Measurements from ENCODE around the gene NPAS3. TPM values are rescaled to one million over a fixed set of nuclear protein-coding genes. Genes with fewer than 3 reads are reported as not detected.
A peak's percentile ranks its signal among the peaks of the same experiment; 100 is the strongest.

The NPAS3 gene
- total RNA-seq, 1 experiment from 2014 or later = 1.9 TPM

- Histone ChIP-seq H3K27me3 (no peaks in the 10 kb centered on the region), H3K4me3 (no peak overlapping the region), H3K36me3 (no peaks in the 10 kb centered on the region), H3K9me3 (no peaks in the 10 kb centered on the region)
- DNase-seq = no peak
Observed at GRCh38 chr14:32980902-32981501, 42.3 kb downstream of the NPAS3 start.

DNA sequence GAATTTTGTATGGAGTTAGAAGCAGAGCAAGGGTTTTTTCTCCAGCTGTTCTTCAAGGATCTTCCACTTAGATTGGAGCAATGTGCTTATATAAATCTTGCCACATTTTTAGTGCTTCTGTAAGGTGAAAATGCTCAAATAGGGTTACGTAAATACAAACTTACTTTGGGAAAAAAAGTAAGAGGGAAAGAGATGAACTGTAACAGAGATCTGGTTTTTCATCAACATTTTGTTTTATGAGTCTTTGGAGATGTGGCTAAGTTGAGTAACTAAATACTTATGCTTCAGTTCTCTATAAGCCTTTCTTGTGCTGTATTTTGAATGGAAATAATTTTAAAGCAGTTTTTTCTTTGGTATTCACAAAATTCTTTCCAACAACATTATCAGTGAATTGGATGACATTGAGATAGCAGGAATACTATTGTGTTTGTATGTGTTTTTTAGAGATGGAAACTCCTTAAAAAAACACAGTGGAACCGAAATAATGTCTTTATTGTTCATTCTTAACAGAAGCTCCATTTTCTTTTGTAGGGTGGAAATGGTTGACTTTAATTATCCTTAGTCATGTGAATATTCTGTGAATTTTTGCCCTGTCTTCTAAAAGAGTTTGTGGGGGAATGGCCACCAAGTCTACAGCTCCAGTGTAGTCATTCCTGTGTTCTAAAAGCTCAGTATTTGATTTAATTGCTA is 45.7 kb downstream of the NPAS3 start:
- Histone ChIP-seq H3K36me3 (no peaks in the 10 kb centered on the region), H3K27me3 (no peaks in the 10 kb centered on the region), H3K9me3 (no peaks in the 10 kb centered on the region), H3K4me3 (no peak overlapping the region)
- no peak for DNase-seq

- DNase-seq = no peak
- H3K9me3 ChIP-seq = no peaks in the 10 kb centered on the region
- no peaks in the 10 kb centered on the region for H3K36me3 ChIP-seq
Observed at GRCh38 chr14:32985866-32986265, 47.2 kb downstream of the NPAS3 start.

GRCh38 chr14:32986791-32987540 is 48.3 kb downstream of the NPAS3 start:
- Histone ChIP-seq H3K9me3 (no peaks in the 10 kb centered on the region), H3K4me3 (no peak overlapping the region), H3K27me3 (no peaks in the 10 kb centered on the region), H3K36me3 (no peaks in the 10 kb centered on the region)
- no peak for DNase-seq

More at GRCh38 chr14:32985866-32986265, 47.2 kb downstream of the NPAS3 start:
- Histone ChIP-seq H3K4me3 (no peak overlapping the region), H3K27me3 (no peaks in the 10 kb centered on the region)

- H3K9me3 ChIP-seq = no peaks in the 10 kb centered on the region
- H3K36me3 ChIP-seq = no peaks in the 10 kb centered on the region
- H3K27me3 ChIP-seq = no peaks in the 10 kb centered on the region
- no peak overlapping the region for H3K4me3 ChIP-seq
- no peak for DNase-seq
Observed at GRCh38 chr14:32991691-32992090, 53.0 kb downstream of the NPAS3 start.

GRCh38 chr14:32993921-32994320 is 55.2 kb downstream of the NPAS3 start:
- no peak overlapping the region for H3K4me3 ChIP-seq
- H3K36me3 ChIP-seq = no peaks in the 10 kb centered on the region
- no peak for DNase-seq
- H3K9me3 ChIP-seq = no peaks in the 10 kb centered on the region
- no peaks in the 10 kb centered on the region for H3K27me3 ChIP-seq

GRCh38 chr14:32996343-32996742 is 57.7 kb downstream of the NPAS3 start:
- H3K9me3 ChIP-seq = no peaks in the 10 kb centered on the region
- DNase-seq = no peak
- no peaks in the 10 kb centered on the region for H3K36me3 ChIP-seq
- no peaks in the 10 kb centered on the region for H3K27me3 ChIP-seq
- H3K4me3 ChIP-seq = no peak overlapping the region

- DNase-seq = no peak
- no peak overlapping the region for H3K4me3 ChIP-seq
- H3K27me3 ChIP-seq = no peaks in the 10 kb centered on the region
- no peaks in the 10 kb centered on the region for H3K9me3 ChIP-seq
- no peaks in the 10 kb centered on the region for H3K36me3 ChIP-seq
Observed at GRCh38 chr14:32998433-32998832, 59.8 kb downstream of the NPAS3 start.

GRCh38 chr14:33009673-33010072 is 71.0 kb downstream of the NPAS3 start:
- Histone ChIP-seq H3K36me3 (no peaks in the 10 kb centered on the region), H3K9me3 (no peaks in the 10 kb centered on the region), H3K4me3 (no peak overlapping the region), H3K27me3 (no peaks in the 10 kb centered on the region)
- no peak for DNase-seq

DNA sequence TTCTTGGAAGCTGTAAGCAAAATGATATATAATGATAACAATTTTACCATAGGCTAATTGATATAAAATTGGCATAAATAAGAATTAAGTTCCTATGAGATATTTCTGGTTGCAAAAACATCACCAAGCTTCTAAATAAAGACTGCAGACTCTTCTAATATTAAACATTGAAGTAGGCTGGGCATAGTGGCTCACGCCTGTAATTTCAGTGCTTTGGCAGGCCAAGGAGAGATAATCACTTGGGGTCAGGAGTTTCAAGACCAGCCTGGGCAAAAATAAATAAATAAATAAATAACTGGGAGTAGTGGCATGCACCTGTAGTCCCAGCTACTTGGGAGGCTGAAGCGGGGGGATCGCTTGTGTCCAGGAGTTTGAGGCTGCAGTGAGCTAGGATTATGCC is 71.8 kb downstream of the NPAS3 start:
- Histone ChIP-seq H3K36me3 (no peaks in the 10 kb centered on the region), H3K9me3 (no peaks in the 10 kb centered on the region)
- DNase-seq = no peak

DNA sequence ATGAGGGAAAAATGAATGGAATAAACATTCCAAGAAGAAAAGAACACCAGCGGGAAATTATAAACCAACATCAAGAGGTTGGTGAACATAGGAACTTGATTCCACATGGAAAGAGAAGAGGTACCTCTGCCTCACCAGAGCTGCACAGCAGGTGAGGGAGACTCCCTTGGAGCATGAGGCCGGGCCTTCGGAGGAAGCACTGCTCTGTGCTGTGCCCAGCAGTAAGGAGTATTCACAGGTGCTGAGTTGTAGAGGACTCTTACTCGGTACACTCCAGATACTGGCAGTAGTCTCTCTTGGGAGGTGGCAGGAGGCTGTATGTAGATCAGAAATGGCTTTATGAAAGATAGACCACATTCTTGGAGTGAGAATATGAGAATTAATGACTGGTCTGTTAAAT is 76.0 kb downstream of the NPAS3 start:
- Histone ChIP-seq H3K27me3 (no peaks in the 10 kb centered on the region), H3K36me3 (no peaks in the 10 kb centered on the region), H3K9me3 (no peaks in the 10 kb centered on the region), H3K4me3 (no peak overlapping the region)
- no peak for DNase-seq

More for the DNA sequence above, 71.8 kb downstream of the NPAS3 start:
- H3K4me3 ChIP-seq = no peak overlapping the region
- H3K27me3 ChIP-seq = no peaks in the 10 kb centered on the region

DNA sequence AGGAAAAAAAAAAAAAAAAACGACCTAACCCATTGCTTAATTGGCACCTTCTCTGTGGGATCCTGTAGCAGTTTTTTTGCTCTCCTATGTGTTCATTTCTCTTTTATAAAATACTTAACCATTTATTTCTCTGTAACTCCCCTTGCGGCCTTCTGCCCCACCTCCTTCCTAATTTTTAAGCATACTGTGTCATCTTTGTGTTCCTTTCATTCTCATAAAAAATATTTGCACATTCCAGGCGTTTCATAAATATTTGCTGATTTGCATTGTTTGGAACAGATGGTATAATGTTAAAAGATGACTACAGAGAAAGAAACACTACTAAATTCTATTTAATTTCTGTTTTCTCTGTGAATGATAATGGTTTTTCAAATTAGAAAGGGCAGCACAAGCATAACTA is 77.9 kb downstream of the NPAS3 start:
- Histone ChIP-seq H3K4me3 (no peak overlapping the region), H3K27me3 (no peaks in the 10 kb centered on the region), H3K36me3 (no peaks in the 10 kb centered on the region), H3K9me3 (no peaks in the 10 kb centered on the region)
- no peak for DNase-seq

DNA sequence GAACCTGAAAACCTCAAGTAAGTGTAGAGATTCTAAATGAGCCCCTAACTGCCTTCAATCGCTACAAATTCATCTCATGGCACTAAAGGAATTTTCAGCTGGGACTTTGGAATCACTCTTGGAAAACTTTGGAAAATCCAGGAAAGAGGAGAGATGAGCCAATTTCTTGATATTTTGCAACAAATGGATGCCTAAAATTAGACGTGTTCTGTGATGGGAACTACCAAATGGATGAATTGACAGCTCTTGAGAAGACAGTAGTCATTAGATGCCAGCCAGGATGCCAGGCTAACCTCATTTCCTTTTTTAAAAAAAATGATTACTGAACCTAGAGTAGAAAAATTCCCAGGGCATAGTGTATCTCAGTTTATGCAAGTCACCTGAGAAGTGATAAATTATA is 78.3 kb downstream of the NPAS3 start:
- Histone ChIP-seq H3K36me3 (no peaks in the 10 kb centered on the region), H3K27me3 (no peaks in the 10 kb centered on the region), H3K9me3 (no peaks in the 10 kb centered on the region), H3K4me3 (no peak overlapping the region)
- DNase-seq = no peak

- H3K27me3 ChIP-seq = no peaks in the 10 kb centered on the region
- no peaks in the 10 kb centered on the region for H3K9me3 ChIP-seq
- no peaks in the 10 kb centered on the region for H3K36me3 ChIP-seq
- H3K4me3 ChIP-seq = no peak overlapping the region
- DNase-seq = no peak
Observed at GRCh38 chr14:33019346-33019745, 80.7 kb downstream of the NPAS3 start.

DNA sequence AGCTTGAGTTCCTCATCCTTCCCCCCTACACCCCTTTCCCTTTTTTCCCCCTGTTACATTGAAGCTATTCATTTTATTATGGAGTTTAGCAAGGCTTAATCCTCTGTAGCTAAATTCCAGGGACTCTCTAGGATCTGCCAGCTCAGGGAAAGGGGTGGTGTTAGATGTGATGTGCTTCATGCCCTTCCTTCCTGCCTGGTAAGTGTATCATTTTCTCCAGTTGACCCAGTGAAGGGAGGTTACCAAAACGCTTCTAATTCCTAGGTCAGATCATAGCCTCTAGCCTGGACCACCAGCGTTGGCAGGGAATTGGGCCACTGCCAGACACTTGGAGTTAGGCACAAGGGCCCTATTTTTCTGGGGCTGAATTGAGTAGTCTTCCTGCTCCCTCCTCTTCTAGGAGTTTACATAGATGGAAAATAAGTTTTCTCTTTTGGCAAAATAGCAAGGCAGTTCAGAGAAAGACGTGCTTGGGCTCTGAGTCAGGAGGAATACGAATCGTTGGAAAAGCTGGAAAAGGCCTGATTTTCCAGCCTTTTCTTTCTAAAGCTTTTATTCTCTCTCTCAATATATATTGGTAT is 88.3 kb downstream of the NPAS3 start:
- Histone ChIP-seq H3K27me3 (no peaks in the 10 kb centered on the region), H3K4me3 (no peak overlapping the region), H3K9me3 (no peaks in the 10 kb centered on the region), H3K36me3 (no peaks in the 10 kb centered on the region)
- DNase-seq = peak; percentile 14

- no peaks in the 10 kb centered on the region for H3K9me3 ChIP-seq
- no peaks in the 10 kb centered on the region for H3K27me3 ChIP-seq
- no peak overlapping the region for H3K4me3 ChIP-seq
- H3K36me3 ChIP-seq = no peaks in the 10 kb centered on the region
- DNase-seq = no peak
Observed at GRCh38 chr14:33029511-33029910, 90.8 kb downstream of the NPAS3 start.

DNA sequence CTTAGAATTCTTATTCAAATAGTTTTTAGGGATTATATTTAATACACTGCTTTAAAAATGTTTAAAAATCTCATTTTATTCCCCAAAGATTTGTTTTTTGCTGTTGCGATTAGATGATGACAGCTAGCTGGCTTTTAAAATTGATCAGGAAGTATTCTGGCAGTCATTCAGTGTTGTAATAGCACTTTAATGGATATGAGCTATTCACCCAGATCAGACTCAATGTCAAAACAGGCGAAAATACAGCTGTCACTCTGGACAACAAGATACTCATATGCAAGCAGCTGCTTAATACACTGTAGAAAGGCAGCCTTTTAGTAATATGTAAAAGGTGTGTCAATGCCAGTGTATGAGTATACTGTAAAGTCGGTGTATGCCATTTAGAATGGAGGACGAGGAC is 91.7 kb downstream of the NPAS3 start:
- Histone ChIP-seq H3K36me3 (no peaks in the 10 kb centered on the region), H3K4me3 (no peak overlapping the region), H3K27me3 (no peaks in the 10 kb centered on the region), H3K9me3 (no peaks in the 10 kb centered on the region)
- no peak for DNase-seq

All from MG63 (cell line).